ENCODE data around the gene FAM151A.

The FAM151A gene

DNA sequence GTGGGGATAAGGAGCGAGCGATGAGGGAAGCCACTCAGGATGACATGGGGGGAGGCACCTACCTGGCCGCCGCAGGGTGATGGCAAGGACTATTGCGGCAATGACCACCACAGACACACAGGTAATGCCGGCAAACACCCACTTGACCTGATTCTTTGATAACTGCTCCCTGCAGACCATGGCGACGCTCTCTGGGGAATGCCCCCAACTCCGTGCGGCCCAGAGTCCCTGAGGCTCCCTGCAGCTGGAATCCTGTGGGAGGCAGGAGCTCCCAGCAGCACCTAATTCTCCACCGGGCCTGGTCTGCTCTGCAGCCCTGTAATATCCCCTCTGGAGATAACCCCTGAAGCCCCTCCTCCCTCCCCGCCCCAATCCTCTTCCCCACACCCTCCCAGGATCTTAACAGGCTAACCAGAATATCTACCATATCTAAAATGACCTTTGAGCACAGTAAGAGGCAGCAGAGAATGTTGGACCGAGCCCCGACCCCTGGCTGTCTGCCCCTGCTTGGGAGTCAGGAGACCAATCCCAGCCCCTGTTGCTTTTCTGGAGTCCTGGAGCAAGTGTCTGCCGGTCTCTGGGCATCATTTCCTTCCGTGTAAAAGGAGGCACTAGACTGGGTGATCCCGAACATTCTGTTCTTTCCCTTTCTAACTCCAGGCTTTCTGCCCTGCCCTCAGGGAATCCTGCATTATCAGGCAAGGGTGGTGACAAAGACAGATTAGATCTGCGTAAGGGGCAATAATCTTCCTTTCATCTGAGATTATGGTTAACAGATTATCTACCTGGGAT lies at the start of gene FAM151A:
FAM151A (minus strand) TSS at position 310 of the 792 bp plus-strand sequence; CDS start at position 180, 130 bp downstream.
- Mint-ChIP-seq H3K27ac (peak within 1 kb of the TSS in 1 of 2 donors; percentile 81), H3K9me3 (no peaks in the 10 kb centered on the region), H3K4me1 (no peaks in the 10 kb centered on the region), H3K4me3 (no peak within 1 kb of the TSS), H3K27me3 (no peaks in the 10 kb centered on the region)
- ATAC-seq (no peak), DNase-seq (no peak)

DNA sequence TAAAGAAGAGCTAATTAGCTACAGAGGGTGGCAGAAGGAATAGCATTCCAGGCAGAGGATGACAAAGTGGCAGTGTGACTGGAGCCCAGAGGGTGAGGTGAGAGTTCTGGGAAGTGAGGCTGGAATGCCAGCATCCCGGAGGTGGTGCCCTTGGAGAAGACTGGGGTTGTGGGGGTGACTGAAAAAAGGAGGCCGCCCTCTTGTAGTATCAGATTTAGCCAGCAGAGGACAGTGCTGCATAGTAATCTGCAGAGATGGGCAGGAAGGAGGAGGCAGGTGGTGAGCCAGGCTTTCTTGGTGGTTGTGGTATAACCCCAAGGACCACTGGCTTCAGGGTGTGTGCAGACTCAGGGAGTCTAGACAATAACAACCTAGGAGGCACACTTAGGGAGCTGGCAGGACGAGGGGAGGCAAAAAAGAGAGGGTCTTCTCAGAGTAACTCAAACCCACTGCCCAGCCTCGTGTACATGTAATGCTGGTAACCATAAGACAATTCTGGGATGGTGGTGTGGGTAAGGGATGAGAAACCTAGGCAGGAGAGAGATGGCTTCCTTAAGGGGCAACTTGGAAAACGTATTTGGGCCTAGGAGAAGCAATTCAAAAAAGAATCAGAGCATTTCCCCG lies 48.8 kb upstream of the FAM151A start:
- H3K9me3 Mint-ChIP-seq: no peaks in the 10 kb centered on the region
- peaks cover 7% of the 10 kb centered on the region for H3K4me1 Mint-ChIP-seq
- no peak overlapping the region for H3K4me3 Mint-ChIP-seq
- no peak overlapping the region for H3K27ac Mint-ChIP-seq
- DNase-seq (peak; percentile 73 to 78), ATAC-seq (peak; percentile 99)
- no peaks in the 10 kb centered on the region for H3K27me3 Mint-ChIP-seq

DNA sequence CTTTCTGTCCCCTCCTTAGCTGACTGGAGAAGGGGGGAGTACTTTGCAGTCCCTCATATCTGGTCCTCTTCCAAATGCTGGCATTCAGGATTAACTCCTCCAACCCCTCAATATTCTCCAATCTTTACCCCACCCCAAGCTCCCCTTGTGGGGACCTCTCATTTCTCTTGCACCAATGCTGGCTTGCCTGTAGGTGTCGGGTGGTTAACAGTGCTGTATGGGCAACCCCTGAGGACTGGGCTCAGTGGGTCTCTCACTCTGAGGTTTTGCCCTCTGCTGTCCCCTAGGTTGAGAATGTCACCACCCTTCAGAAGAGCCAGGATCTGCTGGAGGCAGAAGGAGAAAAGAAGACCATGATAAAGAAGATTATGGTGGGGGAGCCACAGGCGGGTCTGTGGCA lies 45.2 kb upstream of the FAM151A start:
- DNase-seq (no peak), ATAC-seq (no peak)
- Mint-ChIP-seq H3K4me3 (no peak overlapping the region), H3K4me1 (peaks cover 7% of the 10 kb centered on the region), H3K27ac (no peak overlapping the region), H3K9me3 (no peaks in the 10 kb centered on the region), H3K27me3 (no peaks in the 10 kb centered on the region)

- Mint-ChIP-seq H3K4me3 (no peak overlapping the region), H3K27ac (no peak overlapping the region), H3K4me1 (peaks cover 7% of the 10 kb centered on the region), H3K9me3 (no peaks in the 10 kb centered on the region), H3K27me3 (no peaks in the 10 kb centered on the region)
- ATAC-seq: no peak
- no peak for DNase-seq
Observed at GRCh38 chr1:54667797-54668196, 44.5 kb upstream of the FAM151A start.

DNA sequence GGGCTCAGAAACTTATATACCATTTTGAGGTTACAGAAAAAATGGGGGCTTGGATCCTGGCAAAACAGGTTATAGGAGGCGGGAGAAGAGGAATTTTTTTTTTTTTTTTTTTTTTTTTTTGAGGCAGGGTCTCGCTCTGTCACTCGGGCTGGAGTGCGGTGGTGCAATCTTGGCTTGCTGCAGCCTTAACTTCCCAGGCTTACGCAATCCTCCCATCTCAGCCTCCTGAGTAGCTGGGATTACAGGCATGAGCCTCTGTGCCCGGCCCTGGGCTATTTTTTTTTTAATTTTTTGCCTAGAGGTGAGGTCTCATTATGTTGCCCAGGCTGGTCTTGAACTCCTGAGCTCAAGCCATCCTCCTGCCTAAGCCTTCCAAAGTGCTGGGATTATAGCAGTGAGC lies 43.0 kb upstream of the FAM151A start:
- DNase-seq (no peak), ATAC-seq (no peak)
- Mint-ChIP-seq H3K27me3 (no peaks in the 10 kb centered on the region), H3K4me3 (no peak overlapping the region), H3K9me3 (no peaks in the 10 kb centered on the region), H3K27ac (no peak overlapping the region), H3K4me1 (no peaks in the 10 kb centered on the region)

- H3K27ac Mint-ChIP-seq: no peak overlapping the region
- no peaks in the 10 kb centered on the region for H3K4me1 Mint-ChIP-seq
- DNase-seq: no peak
- no peak overlapping the region for H3K4me3 Mint-ChIP-seq
- ATAC-seq: no peak
- H3K27me3 Mint-ChIP-seq: no peaks in the 10 kb centered on the region
- no peaks in the 10 kb centered on the region for H3K9me3 Mint-ChIP-seq
Observed at GRCh38 chr1:54665852-54666251, 42.5 kb upstream of the FAM151A start.

DNA sequence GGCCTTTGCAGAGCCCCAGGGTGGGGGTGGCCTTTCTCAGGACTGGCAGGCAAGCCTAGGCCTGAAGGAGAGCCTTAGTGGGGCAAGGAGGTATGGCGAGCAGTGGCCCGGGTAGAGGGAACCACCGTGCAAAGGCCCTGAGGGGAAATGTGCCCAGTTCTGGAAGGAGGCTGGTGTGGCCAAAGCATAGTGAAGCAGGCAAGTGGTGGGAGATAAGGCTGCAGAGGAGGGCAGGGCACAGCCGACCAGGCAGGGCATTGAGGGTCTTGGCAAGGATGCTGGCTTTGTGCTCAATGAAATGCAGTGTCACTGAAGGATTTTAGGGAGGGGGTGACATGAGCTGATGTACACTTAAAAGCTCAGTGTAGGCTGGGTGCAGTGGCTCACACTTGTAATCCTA lies 41.0 kb upstream of the FAM151A start:
- H3K4me1 Mint-ChIP-seq: no peaks in the 10 kb centered on the region
- DNase-seq (no peak), ATAC-seq (no peak)
- H3K27ac Mint-ChIP-seq: no peak overlapping the region
- H3K27me3 Mint-ChIP-seq: no peaks in the 10 kb centered on the region
- H3K9me3 Mint-ChIP-seq: no peaks in the 10 kb centered on the region
- no peak overlapping the region for H3K4me3 Mint-ChIP-seq

DNA sequence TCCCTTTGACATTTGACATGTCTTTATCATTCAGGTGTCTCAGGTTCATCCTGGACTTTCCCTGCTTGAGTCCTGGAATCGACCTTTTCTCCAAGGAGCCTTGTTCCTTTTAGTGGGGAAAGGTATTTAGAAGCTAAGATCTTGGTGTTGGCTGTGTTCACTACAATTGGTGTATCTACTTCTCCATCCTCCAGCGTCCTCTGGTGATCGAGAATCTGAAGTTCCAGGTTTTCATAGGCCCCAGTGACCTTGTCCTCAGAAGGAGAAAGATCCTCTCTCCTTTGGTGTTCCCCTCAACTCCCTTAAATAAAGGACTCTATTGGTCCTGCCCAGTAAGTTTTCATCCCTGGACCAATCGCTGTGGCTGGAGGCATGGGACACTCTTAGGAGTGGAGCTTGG lies 40.4 kb upstream of the FAM151A start:
- Mint-ChIP-seq H3K9me3 (no peaks in the 10 kb centered on the region), H3K27me3 (no peaks in the 10 kb centered on the region), H3K4me3 (no peak overlapping the region), H3K4me1 (no peaks in the 10 kb centered on the region), H3K27ac (no peak overlapping the region)
- DNase-seq (no peak), ATAC-seq (no peak)

- H3K27ac Mint-ChIP-seq: no peak overlapping the region
- DNase-seq: no peak
- ATAC-seq: no peak
- no peak overlapping the region for H3K4me3 Mint-ChIP-seq
- H3K27me3 Mint-ChIP-seq: no peaks in the 10 kb centered on the region
- no peaks in the 10 kb centered on the region for H3K4me1 Mint-ChIP-seq
- peaks cover 5 to 11% of the 10 kb centered on the region in 2 donors for H3K9me3 Mint-ChIP-seq
Observed at GRCh38 chr1:54658164-54658913, 35.0 kb upstream of the FAM151A start.

DNA sequence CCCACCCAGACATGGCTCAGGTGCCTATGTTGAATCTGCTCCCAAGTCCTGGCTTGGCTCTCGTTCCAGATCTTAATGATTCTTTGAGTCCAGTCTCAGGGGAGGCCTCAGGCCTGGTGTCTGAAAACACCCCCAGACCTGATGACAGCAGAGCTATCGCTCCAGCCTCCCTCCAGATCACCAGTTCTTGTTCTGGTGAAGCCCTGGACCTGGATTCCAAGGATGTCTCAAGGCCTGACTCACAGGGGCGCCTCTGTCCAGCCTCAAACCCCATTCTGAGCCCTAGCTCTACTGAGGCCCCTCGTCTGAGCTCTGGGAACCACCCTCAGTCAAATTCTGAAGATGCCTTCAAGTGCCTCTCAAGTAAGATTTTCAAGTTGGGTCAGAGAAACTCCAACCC lies 29.7 kb upstream of the FAM151A start:
- Mint-ChIP-seq H3K27me3 (peaks cover 9% of the 10 kb centered on the region), H3K4me1 (no peaks in the 10 kb centered on the region), H3K27ac (no peak overlapping the region), H3K4me3 (no peak overlapping the region), H3K9me3 (peaks cover 3 to 5% of the 10 kb centered on the region in 2 donors)
- no peak for ATAC-seq
- no peak for DNase-seq

GRCh38 chr1:54652168-54652567 lies 28.8 kb upstream of the FAM151A start:
- no peak overlapping the region for H3K27ac Mint-ChIP-seq
- ATAC-seq: no peak
- DNase-seq: no peak
- peaks cover 9% of the 10 kb centered on the region for H3K27me3 Mint-ChIP-seq
- H3K4me1 Mint-ChIP-seq: no peaks in the 10 kb centered on the region
- H3K9me3 Mint-ChIP-seq: no peaks in the 10 kb centered on the region
- H3K4me3 Mint-ChIP-seq: no peak overlapping the region

GRCh38 chr1:54651608-54652007 lies 28.3 kb upstream of the FAM151A start:
- H3K27me3 Mint-ChIP-seq: peaks cover 9% of the 10 kb centered on the region
- H3K27ac Mint-ChIP-seq: no peak overlapping the region
- DNase-seq (no peak), ATAC-seq (no peak)
- H3K9me3 Mint-ChIP-seq: no peaks in the 10 kb centered on the region
- H3K4me3 Mint-ChIP-seq: no peak overlapping the region
- H3K4me1 Mint-ChIP-seq: no peaks in the 10 kb centered on the region

DNA sequence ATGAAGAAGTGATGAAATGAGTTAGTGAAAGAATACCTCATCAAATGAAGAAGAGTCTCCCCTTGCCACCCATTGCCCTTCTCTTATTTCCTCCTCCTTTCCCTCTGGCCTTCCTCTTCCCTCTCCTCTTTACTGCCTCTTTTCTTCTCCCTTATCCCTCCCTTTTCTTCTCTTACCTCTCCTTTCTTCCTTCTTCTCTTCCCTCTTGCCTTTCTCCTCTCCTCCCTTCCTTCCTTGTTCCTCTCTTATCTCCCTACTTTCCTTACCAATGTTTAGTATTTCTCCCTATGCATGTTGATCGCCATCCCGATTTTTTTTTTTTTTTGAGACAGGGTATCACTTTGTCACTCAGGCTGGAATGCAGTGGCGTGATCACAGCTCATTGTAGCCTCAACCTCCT lies 27.1 kb upstream of the FAM151A start:
- Mint-ChIP-seq H3K27me3 (peaks cover 9% of the 10 kb centered on the region), H3K27ac (no peak overlapping the region), H3K4me3 (no peak overlapping the region), H3K9me3 (no peaks in the 10 kb centered on the region), H3K4me1 (no peaks in the 10 kb centered on the region)
- DNase-seq: no peak
- ATAC-seq: no peak

DNA sequence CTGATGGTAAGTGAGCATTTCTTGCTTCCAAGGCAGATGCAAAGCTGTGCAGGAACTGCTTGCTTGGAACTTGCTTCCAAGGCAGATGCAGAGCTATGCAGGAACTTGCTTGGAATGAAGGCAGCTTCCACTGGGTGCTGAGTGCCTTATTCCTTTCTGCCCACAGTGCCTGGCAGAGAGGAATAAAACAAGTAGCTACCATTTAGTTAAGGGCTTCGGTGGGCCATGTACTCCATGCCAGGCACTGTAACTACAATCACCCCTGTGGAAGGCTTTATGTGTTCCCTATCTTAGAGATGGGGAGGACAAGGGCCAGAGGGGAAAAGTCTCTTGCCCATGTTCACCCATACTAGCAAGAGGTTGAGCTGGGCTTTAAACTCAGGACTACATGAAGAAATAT lies 26.6 kb upstream of the FAM151A start:
- ATAC-seq: no peak
- Mint-ChIP-seq H3K27me3 (peaks cover 9% of the 10 kb centered on the region), H3K27ac (no peak overlapping the region), H3K4me3 (no peak overlapping the region), H3K9me3 (no peaks in the 10 kb centered on the region), H3K4me1 (no peaks in the 10 kb centered on the region)
- DNase-seq: no peak

- Mint-ChIP-seq H3K27me3 (peaks cover 9% of the 10 kb centered on the region), H3K4me3 (no peak overlapping the region), H3K9me3 (no peaks in the 10 kb centered on the region), H3K27ac (no peak overlapping the region), H3K4me1 (no peaks in the 10 kb centered on the region)
- ATAC-seq: no peak
- no peak for DNase-seq
Observed at GRCh38 chr1:54649130-54649898, 26.0 kb upstream of the FAM151A start.
